GM18867 (cell line): ENCODE data around the gene GPSM1.
A peak's percentile ranks its signal among the peaks of the same experiment; 100 is the strongest.

Experiments used
- ATAC-seq: cut with Tn5 transposase; IDR thresholded peaks from one replicate; pipeline ENCODE4 v1.9.1; 2021; ENCODE audit warnings: mild to moderate bottlenecking, moderate library complexity; ENCODE audit not compliant: unreplicated experiment

The GPSM1 gene, protein sequence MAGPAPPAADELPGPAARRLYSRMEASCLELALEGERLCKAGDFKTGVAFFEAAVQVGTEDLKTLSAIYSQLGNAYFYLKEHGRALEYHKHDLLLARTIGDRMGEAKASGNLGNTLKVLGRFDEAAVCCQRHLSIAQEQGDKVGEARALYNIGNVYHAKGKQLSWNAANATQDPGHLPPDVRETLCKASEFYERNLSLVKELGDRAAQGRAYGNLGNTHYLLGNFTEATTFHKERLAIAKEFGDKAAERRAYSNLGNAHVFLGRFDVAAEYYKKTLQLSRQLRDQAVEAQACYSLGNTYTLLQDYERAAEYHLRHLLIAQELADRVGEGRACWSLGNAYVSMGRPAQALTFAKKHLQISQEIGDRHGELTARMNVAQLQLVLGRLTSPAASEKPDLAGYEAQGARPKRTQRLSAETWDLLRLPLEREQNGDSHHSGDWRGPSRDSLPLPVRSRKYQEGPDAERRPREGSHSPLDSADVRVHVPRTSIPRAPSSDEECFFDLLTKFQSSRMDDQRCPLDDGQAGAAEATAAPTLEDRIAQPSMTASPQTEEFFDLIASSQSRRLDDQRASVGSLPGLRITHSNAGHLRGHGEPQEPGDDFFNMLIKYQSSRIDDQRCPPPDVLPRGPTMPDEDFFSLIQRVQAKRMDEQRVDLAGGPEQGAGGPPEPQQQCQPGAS

DNA sequence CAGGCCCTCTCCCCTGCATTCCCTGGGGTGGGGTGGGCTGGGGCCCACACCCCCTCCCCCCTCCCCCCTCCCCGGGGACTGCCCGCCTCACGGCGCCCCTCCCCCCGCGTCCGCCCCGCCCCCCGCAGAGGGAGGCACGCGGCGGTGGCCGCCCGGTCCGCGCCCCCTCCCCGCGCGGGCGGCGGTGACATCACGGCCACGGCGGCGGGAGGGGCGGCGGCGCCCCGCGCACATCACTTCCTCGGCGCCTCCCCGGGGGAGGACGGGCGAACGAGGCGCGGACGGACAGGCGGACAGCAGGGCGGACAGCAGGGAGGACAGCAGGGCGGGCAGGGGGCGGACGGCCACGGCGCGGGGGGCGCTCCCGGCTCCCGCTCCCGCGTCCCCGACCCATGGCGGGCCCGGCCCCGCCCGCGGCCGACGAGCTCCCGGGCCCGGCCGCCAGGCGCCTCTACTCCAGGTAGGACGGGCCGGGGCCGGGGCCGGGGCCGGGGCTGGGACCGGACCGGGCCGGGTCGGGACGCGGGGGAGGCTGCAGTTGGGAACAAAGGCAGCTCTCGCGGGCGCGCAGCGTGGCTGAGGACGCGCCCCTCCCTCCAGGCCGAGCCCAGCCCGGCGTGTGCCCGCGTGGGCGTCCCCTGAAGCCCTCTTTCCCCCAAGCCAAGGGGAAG is at the start of gene GPSM1:
GPSM1 (plus strand) TSS at position 236 of the 671 bp plus-strand sequence; CDS start at position 393, 157 bp downstream.
- no peak for ATAC-seq

DNA sequence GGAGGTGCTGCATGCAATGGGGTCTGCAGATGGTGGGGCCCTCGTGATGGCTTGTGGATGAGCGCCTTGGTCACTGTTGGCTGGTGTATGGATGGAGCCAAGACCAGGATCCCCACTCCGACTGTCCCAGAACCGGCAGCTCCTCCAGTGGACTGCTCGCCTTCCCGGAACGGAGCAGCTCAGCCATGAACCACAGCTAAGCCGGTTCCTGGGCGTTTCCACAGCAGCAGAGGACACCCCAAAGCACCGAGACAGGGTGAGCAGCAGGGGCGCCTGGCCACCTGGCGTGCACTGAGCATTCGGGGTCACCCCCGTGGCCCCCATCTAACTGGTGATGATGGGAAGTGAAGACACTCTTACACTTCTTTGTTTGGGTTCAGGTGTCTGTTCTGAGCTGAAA is 49.6 kb upstream of the GPSM1 start:
- ATAC-seq, result no peak

DNA sequence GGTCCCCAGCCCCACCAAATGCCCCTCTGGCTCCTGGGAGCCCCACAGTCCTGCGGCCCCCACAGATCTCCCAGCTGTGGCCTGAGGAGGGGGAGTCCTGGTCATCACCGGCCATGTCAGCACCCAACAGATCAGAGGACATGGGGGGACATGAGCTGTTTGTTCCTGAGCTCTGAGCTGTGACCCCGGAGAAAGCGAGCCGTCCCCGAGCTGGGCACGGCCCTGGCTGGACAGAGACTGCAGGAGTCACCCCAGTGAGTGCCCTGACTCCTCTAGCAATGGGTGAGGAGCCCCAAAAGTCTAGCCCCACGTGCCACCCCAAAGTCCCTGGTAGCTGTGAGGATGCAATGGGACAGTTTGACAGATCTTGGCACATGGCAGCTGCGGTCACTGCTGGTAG is 49.1 kb upstream of the GPSM1 start:
- no peak for ATAC-seq

DNA sequence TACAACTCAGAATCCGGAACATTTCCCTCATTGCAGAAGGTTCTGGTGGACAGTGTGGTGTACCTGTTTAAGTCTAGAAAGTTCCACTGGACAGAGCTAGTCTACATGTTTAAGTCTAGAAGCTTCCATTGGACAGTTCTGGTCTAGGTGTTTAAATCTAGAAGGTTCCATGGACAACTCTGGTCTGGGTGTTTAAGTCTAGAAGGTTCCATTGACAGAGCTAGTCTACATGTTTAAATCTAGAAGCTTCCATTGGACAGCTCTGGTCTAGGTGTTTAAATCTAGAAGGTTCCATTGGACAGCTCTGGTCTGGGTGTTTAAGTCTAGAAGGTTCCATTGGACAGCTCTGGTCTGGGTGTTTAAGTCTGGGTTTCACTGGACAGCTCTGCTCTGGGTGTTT is 48.4 kb upstream of the GPSM1 start:
- ATAC-seq, result no peak

DNA sequence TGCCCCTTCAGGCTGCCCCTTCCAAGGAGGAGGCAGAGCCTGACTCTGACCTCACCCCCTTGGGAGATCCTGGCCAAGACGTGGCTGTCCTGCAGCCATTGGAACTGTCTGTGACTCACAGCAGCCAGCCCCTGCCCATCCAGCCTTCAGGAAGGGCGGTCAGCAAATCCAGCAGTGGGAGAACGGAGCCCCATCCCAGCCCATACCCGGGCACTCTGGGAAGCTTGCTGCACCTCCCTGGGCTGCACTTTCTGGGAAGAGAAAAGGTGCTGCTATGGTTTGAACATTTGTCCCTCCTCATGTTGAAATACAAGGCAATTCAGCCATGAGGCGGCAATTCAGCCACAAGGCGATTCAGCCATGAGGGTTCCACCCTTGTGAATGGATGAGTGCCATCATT is 47.9 kb upstream of the GPSM1 start:
- ATAC-seq, result no peak

DNA sequence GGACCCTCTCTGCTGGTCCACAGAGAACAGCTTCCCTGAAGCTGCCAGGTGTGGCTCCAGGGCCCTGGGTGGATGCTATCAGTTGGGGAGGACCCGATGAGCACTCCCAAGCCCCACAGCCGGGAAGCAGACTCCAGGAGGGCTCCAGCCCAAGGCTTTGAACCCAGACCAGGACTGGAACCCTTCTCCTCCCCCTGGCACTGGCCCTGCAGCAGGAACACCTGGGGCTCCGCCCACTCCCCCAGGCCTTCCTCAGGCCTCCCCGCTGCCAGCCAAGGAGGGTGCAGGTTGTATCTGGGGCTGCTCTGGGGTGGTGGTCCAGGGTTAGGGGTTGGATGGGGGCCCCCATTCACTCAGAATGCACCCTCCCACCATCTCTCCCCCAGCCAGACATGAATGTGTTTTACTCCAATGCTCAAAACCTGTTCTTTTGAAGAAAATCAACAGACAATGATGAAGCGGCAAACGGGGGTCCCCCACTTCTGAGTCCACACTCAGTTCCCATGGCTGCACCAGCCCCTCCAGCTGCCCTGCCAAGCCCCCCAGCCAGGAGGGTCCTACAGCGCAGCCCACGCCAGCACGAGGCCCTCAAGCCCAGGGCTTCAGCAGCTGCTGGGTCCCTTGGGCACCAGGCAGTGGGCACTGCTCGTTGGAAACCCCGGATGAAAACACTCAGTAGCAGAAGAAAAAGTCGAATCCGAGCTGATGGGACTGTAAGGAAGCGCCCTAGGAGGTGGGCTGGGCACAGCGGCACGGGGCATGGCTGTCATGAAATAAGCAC is 46.6 kb upstream of the GPSM1 start:
- ATAC-seq, result no peak

DNA sequence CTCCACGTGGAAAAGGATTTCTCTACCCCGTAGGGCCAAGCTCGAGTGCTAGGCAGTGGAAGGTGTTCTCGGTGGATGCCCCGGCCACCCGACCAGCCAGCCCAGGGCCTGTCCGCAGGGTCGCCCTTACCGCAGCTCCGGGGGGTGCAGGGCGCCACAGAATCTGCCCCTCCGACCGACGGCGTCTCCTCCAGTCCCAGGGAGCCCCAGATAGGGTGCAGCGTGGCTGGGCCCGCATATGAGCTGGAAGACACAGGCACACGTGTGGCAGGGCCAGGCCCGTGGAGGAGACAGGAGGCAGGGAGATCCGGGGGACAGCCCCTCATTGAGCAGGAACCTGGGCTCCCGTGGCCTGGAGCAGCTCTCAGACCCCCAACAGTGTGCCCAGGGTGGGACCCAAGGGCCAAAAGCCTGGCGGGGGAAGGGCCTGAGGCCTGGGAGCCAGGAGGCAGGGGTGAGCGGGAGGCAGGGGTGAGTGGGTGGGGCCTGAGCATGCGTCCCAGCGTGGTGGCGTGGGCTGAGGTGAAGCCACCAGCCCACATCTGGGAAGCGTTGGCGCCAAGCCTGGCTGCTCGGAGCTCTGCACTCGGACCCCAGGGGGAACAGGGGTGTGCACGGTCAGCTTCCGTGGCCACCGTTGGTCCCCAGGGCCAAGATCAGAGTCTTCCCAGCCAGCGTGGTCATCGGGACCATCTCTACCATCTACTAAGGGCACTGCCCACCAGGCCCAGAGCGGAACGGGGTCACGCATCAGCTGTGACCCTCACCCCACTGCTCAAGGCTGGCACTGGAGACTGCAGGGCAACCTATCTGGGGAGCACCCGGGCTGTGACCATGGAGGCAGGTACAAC is 45.7 kb upstream of the GPSM1 start:
- ATAC-seq, result no peak

DNA sequence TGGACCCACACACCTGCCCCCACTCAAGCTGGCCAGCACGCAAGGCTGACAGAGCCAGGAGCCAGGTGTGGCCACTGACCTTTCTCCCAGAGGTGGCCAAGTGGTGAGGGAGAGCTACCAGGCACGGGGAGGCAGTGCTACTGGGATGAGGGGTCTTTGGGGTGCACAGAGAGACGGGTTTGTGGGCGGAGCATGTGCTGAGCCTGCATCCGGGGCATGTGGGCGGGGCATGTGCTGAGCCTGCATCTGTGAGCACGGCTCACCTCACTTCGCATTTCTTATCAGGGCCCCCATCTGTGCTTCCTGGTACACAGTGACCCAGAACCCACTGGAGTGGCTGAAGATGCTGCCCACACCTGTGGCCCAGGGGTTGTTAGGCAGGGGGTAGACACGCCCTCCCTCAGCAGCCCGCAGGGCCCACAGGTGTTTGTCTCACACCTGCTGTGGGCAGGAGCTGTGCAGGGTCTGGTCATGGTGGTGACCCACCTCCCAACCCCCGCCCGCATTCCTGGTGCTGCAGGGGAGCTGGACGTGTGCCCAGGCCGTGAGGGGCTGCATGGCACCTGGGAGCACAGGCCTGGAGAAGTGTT is 45.0 kb upstream of the GPSM1 start:
- ATAC-seq, result no peak

DNA sequence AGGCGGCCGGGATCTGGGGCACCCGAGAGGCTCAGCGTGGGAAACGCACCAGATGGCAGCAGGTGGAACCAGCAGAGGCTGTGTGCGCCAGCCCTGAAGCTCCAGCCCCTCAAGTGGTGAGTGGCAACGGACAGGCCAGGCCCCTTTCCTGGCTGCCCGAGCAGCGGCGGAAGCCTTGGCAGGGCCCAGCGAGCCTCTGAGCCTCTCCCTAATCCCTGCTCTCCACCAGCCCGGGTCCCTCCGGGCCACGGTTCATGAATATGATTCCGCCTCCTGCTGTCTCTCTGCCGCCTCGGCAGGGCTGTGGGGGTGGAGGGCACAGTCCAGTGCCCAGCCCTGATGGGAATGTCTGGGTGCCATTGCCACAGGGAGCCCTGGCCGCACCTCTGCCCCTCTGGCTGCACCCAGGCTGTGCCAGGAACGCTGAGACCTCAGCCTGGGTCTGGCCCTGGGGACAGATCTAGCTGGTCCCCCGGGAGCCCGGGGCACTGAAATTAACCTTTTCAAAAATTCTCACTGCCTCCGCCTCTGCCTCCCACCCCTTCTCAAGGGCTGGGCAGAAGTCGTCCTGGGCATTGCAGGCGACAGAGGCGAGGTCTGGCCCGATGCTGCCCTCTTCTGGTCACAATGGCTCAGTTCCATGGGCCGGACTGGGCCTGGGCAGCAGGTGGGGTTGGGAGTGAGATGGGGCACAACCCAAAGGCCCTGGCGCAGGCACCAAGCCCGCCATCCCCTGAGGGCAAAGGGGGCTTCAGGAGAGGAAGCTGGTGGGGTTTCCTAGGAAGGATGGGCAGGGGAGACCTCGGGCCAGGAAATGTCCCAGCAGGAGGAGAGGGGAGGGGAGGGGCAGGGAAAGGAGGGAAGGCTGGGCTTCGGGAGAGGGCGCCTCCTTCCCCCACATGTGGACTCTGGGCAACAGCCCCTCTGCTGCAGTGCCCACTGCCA is 43.8 kb upstream of the GPSM1 start:
- ATAC-seq, result peak; percentile 69

DNA sequence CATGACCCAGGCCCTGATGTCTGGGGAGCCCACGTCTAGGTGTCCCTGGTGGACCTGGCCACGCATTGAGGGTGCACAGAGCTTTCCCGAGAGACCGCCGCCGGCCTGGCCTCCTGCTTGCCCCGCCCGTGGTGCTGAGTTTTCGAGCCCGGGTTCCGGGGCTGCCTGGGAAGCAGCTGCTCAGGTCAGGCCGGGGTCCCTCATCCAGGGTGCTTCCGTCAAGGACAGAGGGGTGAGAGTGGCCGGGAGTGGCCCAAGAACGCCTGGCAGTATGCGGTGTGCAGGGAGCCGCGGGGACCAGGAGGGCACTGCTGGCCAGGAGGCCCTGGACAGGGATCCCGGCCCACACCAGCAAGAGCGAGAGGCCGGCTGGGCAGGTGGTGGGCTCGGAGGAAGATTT is 43.0 kb upstream of the GPSM1 start:
- no peak for ATAC-seq

DNA sequence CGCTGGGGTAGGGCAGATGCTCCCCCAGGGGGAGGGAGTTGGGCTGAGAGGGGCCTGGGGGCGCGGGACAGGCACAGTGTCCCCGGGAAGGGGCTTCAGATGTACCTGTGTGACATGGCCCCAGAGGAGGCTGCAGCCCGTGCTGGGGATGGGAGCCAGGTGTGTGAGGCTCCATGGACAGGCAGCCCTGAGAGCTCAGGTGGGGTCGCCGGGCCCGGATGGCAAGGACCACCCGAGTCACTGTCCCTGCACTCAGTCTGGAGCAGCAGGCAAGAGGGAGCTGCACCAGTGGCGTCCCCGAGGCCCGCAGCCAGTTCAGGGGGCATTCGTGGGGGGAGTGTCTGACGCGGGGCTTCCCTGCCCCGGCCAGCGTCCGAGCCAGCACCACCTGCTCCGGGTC is 42.4 kb upstream of the GPSM1 start:
- ATAC-seq, result no peak

DNA sequence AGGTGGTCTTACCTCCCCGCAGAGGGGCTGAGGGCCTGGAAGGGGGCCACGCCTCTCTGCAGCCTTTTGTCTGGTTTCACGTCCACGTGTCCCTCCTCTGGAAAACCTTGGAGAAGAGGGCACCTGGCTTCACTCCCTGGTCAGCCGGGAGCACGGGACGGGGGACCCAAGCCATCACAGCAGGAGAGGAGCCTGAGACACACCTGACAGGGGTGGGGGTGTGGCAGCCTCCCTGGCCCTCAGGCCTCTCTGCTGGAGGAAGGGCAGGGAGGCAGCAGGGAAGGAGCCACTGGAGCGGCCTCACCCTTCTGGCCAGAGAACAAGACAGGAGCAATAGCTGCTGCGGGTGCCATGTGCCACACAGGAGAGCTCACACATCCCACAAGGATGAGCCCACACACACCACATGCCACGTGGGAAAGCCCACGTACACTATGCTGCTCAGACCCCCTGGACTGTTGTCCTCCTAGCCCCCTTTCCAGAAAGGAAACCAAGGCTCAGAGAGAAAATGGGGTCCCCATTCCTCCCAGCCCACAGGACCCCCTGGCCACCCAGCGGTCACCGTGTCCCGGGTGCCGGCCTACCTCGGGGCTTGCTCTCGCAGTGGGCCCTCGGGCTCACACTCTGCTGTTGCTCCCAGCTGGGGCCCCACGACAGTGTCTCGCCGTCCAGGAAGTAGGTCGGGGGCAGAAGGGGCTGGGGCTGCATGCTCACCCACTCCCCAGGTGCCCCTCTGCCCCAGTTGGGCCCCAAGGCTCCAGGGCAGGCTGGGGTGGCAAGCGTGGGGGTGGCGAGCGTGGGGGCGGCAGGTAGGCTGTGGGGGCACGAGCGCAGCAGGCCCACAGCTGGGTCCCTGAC is 41.6 kb upstream of the GPSM1 start:
- ATAC-seq, result no peak

DNA sequence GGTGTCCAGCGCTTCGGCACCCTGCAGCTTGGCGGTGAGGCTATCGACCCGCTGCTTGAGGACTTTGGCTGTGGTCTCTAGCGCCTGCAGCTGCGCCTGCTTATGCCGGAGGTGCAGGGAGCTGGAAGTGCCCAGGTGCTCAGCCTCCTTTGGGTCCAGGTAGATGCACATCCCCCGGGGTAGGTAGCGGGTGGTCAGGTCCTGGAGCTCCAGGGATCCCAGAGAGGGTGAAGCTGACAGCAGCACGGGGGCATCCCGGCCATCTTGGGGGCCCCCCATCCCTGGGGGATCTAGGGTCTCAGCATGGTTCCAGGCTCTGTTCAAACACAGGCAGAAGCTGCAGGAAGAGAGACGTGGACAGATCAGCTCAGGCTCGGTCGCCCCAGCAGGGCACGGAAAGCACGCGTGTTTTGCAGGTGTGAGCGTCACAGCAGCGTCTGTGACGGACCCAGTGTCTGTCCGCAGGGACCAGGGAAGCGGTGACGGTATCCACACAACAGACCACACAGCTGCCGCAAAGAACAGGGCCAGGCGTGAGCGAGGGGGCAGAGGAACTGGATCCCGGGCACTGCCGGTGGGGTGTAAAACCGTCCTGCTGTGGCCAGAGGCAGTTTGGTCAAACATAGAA is 40.9 kb upstream of the GPSM1 start:
- ATAC-seq, result no peak

DNA sequence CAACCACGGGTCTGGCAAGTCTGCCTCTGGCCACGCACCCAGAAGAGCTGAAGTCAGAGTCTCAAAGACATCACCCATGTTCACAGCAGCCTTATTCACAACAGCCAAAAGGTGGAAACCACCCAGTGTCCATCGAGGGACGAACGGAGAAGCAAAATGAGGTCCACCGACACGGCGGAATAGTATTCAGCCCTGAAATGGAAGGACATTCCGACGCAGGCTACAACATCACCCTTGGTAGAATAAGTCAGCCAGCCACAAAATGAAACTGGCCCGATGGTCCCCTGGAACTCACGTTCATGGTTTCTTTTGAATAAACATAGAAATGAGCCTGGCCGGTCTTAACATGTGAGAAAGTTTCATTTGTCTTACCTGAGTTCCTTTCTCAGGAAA is 40.4 kb upstream of the GPSM1 start:
- ATAC-seq, result no peak

DNA sequence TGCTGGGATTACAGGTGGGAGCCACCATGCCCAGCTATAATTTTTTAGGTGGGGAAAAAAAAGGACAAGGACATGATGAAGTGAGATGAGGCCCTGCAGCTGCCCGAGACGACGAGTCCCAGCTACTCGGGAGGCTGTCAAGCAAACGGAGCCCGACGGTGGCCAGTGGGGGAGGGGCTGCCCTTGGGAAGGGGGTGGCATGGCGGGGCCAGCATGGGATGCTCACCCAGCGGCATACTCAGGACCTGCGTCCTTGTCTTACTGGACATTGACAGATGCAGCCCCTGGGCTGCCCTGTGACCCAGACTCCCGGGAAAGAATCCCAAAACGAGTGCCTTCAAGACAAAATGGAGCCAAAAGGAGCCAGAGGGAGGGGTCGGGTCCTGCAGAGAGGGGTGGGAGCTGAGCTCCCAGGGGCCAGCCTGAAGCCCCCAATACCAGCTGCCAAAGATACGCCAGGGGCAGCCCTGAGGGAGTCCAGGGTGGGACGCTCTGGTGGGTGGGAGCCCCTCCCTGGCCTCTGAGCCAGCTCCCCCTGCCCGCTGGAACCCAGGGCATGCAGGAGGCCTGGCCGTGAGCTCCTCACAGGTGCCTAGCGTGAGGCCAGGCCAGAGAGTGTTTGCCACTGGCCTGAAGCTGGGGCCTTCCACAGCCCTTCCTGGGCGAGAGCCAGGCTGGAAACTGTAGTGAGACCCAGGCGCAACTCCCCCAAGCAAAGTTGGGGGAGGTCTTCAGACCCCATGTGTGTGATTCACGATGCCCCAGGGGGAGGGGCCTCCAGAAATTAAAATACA is 39.2 kb upstream of the GPSM1 start:
- ATAC-seq, result no peak

DNA sequence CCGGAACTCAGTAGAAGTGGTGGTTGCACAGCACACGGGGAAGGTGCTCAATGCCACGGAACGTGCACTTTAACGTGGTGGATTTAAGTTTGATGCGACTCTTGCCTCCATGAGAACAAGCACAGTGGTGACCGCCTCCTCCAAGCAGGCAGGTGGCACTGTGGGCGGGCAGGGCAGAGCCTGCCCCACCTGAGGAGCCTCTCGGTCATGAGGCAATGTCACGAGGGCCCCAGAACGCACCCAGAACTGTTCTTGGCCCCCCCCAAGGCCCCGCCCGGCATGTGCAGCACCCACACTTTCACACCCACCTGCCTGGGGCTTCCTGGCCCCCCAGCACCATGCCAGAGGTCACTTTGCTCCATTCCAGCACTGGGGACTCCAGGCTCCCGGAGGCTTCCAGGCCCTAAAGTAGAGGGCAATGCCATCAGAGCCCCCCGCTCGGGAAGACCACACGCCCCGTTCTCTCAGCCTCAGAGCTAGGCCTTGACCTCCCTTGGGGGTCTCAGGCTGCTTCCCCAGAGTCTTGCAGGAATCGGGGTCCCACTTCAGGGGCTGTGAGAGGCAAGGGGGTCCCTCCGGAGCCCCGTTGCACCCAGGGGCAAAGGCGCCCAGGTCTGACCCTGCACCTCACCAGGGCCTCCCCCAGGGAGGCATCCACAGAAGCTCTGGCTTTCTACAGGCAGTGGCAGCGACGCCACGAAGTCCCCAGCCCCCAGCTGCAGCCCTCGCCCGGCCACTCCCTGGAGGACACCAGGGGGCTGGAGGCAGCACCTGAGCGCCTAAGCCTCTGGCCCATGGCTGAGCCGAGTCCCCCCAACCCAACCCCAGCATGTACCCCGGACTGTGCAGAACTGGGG is 37.5 kb upstream of the GPSM1 start:
- no peak for ATAC-seq
